K562 (cell line): ENCODE results near the gene ZBTB26. TPM values are rescaled to one million over a fixed set of nuclear protein-coding genes. Genes with fewer than 3 reads are reported as not detected.
"Not testable (repeated sequence)": the region's sequence is repeated elsewhere in the genome, so short reads cannot be mapped to it uniquely, and the experiment has no call there.

Experiments used
- ATAC-seq: fragments of 200-7000 bp; cut with Tn5 transposase; 3 replicates; pipeline ENCODE4 v1.9.1; 2020; ENCODE audit warnings: moderate library complexity
- BruUV-seq: library from RNA; stranded (reverse); fragments of 400-500 nt; replicated peaks from 2 replicates; lab custom pipeline; 2021; lab: Mats Ljungman, UMichigan
- CTCF ChIA-PET: fragments of 300-600 bp; formaldehyde crosslinking; extraction: SDS; loops from one replicate; lab custom pipeline; 2021; ENCODE audit warnings: low intra/inter-chr PET ratio; lab: Yijun Ruan, JAX
- POLR2A ChIA-PET: fragments of 300-600, 350-650 bp; sonication (Branson Sonifier 250); formaldehyde crosslinking; extraction: SDS; loops from one replicate; lab custom pipeline; 2021; ENCODE audit warnings: antibody characterized with exemption, inconsistent platforms; lab: Yijun Ruan, JAX
- DNase-seq, 4 experiments: peaks; one replicate each; pipeline versions ENCODE4 v3.0.0 to v3.0.0-alpha.2; 2011 to 2018; ENCODE audit warnings: low spot score in 3 of 4, mixed read lengths in 3 of 4; ENCODE audit errors: extremely low read depth in 1 of 4
- FAIRE-seq: peaks from 2 replicates; lab custom pipeline; 2011; peaks lifted over from hg19 to GRCh38; lab: Jason Lieb, UNC
- H2AFZ ChIP-seq: 2 replicates; pipeline ENCODE4 v1.6.0; 2011; ENCODE audit warnings: low read depth, low read length, control low read depth, inconsistent platforms
- H3K27ac ChIP-seq: fragments of 200-600 bp; 3 replicates; pipeline ENCODE4 v1.8.0; 2011; ENCODE audit warnings: low read depth, mild to moderate bottlenecking, control low read depth, inconsistent platforms, low read length, moderate library complexity, mixed read lengths; ENCODE audit errors: extremely low read depth
- H3K27me3 ChIP-seq, 2 experiments: fragments of 300-600 bp in 1 of 2; 2 replicates in 1 of 2; 3 replicates in 1 of 2; pipeline versions ENCODE4 v1.6.0 to v1.8.0; 2011; ENCODE audit warnings: inconsistent platforms in 2 of 2, low read length in 2 of 2, mild to moderate bottlenecking in 1 of 2, mixed read lengths in 1 of 2, moderate library complexity in 1 of 2; ENCODE audit not compliant: control insufficient read depth in 2 of 2, insufficient read depth in 2 of 2
- H3K36me3 ChIP-seq: fragments of 300-600 bp; 3 replicates; pipeline ENCODE4 v1.8.0; 2011; ENCODE audit warnings: mild to moderate bottlenecking, low read length, inconsistent platforms; ENCODE audit not compliant: control insufficient read depth, insufficient read depth
- H3K4me1 ChIP-seq, 2 experiments: fragments of 200-600 bp in 1 of 2; replicated peaks in 1 of 2; 2 replicates in 1 of 2; 3 replicates in 1 of 2; pipeline versions ENCODE4 v1.5.1 to v1.8.0; 2011; ENCODE audit warnings: inconsistent platforms in 2 of 2, low read length in 2 of 2, mild to moderate bottlenecking in 1 of 2, mixed read lengths in 1 of 2, moderate library complexity in 1 of 2; ENCODE audit not compliant: control insufficient read depth in 2 of 2, insufficient read depth in 2 of 2
- H3K4me2 ChIP-seq: 2 replicates; pipeline ENCODE4 v1.6.1; 2011; ENCODE audit warnings: low read length, control low read depth, inconsistent platforms, mixed read lengths; ENCODE audit not compliant: insufficient read depth
- H3K4me3 ChIP-seq: fragments of 200-600 bp; sonication (generic), shearing (Covaris generic); 2 replicates; pipeline ENCODE4 v1.5.1; 2016; ENCODE audit warnings: control low read depth, inconsistent platforms
- H3K79me2 ChIP-seq: fragments of 200-600 bp; 3 replicates; pipeline ENCODE4 v1.8.0; 2011; ENCODE audit warnings: low read length, inconsistent platforms; ENCODE audit not compliant: control insufficient read depth, insufficient read depth
- H3K9ac ChIP-seq, 2 experiments: 2 replicates each; pipeline versions ENCODE4 v1.6.0 to v1.6.1; 2011; ENCODE audit warnings: low read depth in 2 of 2, low read length in 2 of 2, control low read depth in 1 of 2, inconsistent platforms in 1 of 2, mild to moderate bottlenecking in 1 of 2, mixed read lengths in 1 of 2; ENCODE audit not compliant: insufficient read depth in 1 of 2
- H3K9me1 ChIP-seq: one replicate; pipeline ENCODE4 v1.6.0; 2011; ENCODE audit warnings: inconsistent platforms, mild to moderate bottlenecking, low read length, moderate library complexity; ENCODE audit not compliant: control insufficient read depth, insufficient read depth
- H3K9me3 ChIP-seq: replicated peaks from 2 replicates; pipeline ENCODE4 v1.5.1; 2011; ENCODE audit warnings: low read depth, low read length, inconsistent platforms; ENCODE audit not compliant: control insufficient read depth, insufficient read depth
- H4K20me1 ChIP-seq: replicated peaks from 2 replicates; pipeline ENCODE4 v1.6.1; 2011; ENCODE audit warnings: low read length, inconsistent platforms, mixed read lengths; ENCODE audit not compliant: control insufficient read depth, insufficient read depth
- SPI1 ChIP-seq: IDR thresholded peaks from 2 replicates; pipeline ENCODE4 v1.6.1; 2011; ENCODE audit warnings: low read depth, low read length, control low read depth, borderline replicate concordance
- ZNF239 ChIP-seq: fragments of 250-450 bp; sonication (Bioruptor Pico); IDR thresholded peaks from 2 replicates; pipeline ENCODE4 v1.4.0; 2020; ENCODE audit warnings: mild to moderate bottlenecking
- WGBS: fragments of 100-300 bp; shearing (Covaris generic); methylation state at CpG from one replicate; pipeline ENCODE4 v1.1.6; 2016; ENCODE audit warnings: low coverage, mixed read lengths; ENCODE audit not compliant: insufficient coverage; ENCODE audit errors: missing lambda C conversion rate; 5-methylcytosine and 5-hydroxymethylcytosine counted together
- in situ Hi-C: fragments of 300-500 bp; cut with MboI; formaldehyde crosslinking; loops from 4 replicates; pipeline ENCODE4 v1.15.0; 2018; ENCODE audit warnings: inconsistent platforms, mixed read lengths
- intact Hi-C: fragments of 100-400 bp; cut with micrococcal nuclease; formaldehyde crosslinking; loops from 2 replicates; pipeline ENCODE4 v1.14.2; 2022
- polyA plus RNA-seq, 8 experiments: library from polyadenylated mRNA; depleted of rRNA in 4 of 8; stranded (reverse) in 5 of 8; unstranded in 3 of 8; fragments of >200 nt; fragmentation: Nextera tagmentation in 2 of 8; fragmentation: Illumina TruSeq in 1 of 8; extraction: Ambion mirVana in 2 of 8; extraction: Trizol in 1 of 8; gene quantifications; 2 replicates each; pipeline versions ENCODE4 v1.2.1 to v1.2.3, GENCODE V29; 2011 to 2014; ENCODE audit warnings: inconsistent platforms in 1 of 8, missing spikeins in 1 of 8
- total RNA-seq, 7 experiments: library from RNA; depleted of rRNA in 6 of 7; stranded (reverse); fragments of >200 nt in 6 of 7; fragmentation: Illumina TruSeq in 2 of 7; extraction: Trizol in 2 of 7; gene quantifications; 2 replicates each; pipeline versions ENCODE4 v1.2.1 to v1.2.3, GENCODE V29; 2011 to 2021; ENCODE audit warnings: low replicate concordance in 1 of 7
- TF ChIP-seq, protein P1 (sequence below): sonication (generic); formaldehyde crosslinking; IDR thresholded peaks from 2 replicates; pipeline ENCODE4 v1.8.0; 2023; ENCODE audit warnings: missing genetic modification reagents, mild to moderate bottlenecking, borderline replicate concordance
- TF ChIP-seq, protein P2 (sequence below): fragments of 450-650 bp; IDR thresholded peaks from 2 replicates; pipeline ENCODE4 v1.6.1; 2018; ENCODE audit warnings: mild to moderate bottlenecking, low read depth; ENCODE audit not compliant: partially characterized antibody
- TF ChIP-seq, protein P3 (sequence below): sonication (generic); formaldehyde crosslinking; IDR thresholded peaks from 2 replicates; pipeline ENCODE4 v1.8.1; 2023; ENCODE audit warnings: mild to moderate bottlenecking, missing genetic modification reagents

The ZBTB26 gene
- total and polyA plus RNA-seq, 9 of the 15 experiments (the other 6 are each of a cell fraction or from before 2014, with no cell fraction given), result 2.4 to 20.7 (median 5.0) TPM

DNA sequence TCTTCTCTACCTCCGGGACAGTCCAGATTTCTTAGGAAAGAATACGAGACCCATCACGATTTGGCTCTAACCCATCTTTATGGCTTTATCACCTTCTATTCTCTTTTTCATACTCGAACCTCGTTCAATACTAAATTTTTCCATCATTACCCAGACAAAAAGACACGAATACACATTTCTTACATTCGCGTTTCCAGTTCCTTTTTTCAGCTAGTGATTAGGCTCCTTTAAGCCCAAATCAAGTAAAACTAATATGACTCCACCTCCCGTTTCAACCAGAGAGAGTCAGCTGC, 18.7 kb downstream of the ZBTB26 start:
- ChIA-PET POLR2A (interaction anchor here (0.8 to 1.9 kb wide), 8 partner anchors 8 to 77 kb away, joined by 3 to 14 read pairs (median 8); partner anchors contain the start of genes RABGAP1, RC3H2 and ZBTB26), CTCF (no interaction called here)
- intact Hi-C loops, result loop anchor here (5.0 kb wide), 1 partner anchor 80 kb away; no protein-coding TSS in a partner anchor
- Histone ChIP-seq H3K79me2 (peaks cover 37% of the 10 kb centered on the region), H2AFZ (peak overlapping the region; percentile 95), H3K4me1 (peaks cover 0 to 8% of the 10 kb centered on the region in 2 experiments; a peak in 1 of 5 replicates), H4K20me1 (no peaks in the 10 kb centered on the region), H3K36me3 (peaks cover 25% of the 10 kb centered on the region), H3K9ac (peak overlapping the region; percentile 85 to 94), H3K27me3 (no peaks in the 10 kb centered on the region), H3K4me2 (peak overlapping the region; percentile 92), H3K9me1 (no peaks in the 10 kb centered on the region), H3K4me3 (peak overlapping the region; percentile 73), H3K9me3 (no peaks in the 10 kb centered on the region), H3K27ac (peak overlapping the region; percentile 85)
- in situ Hi-C loops, result no loop called here
- FAIRE-seq (no peak), DNase-seq (no peak), ATAC-seq (no peak)
- TF ChIP-seq, protein P1, sequence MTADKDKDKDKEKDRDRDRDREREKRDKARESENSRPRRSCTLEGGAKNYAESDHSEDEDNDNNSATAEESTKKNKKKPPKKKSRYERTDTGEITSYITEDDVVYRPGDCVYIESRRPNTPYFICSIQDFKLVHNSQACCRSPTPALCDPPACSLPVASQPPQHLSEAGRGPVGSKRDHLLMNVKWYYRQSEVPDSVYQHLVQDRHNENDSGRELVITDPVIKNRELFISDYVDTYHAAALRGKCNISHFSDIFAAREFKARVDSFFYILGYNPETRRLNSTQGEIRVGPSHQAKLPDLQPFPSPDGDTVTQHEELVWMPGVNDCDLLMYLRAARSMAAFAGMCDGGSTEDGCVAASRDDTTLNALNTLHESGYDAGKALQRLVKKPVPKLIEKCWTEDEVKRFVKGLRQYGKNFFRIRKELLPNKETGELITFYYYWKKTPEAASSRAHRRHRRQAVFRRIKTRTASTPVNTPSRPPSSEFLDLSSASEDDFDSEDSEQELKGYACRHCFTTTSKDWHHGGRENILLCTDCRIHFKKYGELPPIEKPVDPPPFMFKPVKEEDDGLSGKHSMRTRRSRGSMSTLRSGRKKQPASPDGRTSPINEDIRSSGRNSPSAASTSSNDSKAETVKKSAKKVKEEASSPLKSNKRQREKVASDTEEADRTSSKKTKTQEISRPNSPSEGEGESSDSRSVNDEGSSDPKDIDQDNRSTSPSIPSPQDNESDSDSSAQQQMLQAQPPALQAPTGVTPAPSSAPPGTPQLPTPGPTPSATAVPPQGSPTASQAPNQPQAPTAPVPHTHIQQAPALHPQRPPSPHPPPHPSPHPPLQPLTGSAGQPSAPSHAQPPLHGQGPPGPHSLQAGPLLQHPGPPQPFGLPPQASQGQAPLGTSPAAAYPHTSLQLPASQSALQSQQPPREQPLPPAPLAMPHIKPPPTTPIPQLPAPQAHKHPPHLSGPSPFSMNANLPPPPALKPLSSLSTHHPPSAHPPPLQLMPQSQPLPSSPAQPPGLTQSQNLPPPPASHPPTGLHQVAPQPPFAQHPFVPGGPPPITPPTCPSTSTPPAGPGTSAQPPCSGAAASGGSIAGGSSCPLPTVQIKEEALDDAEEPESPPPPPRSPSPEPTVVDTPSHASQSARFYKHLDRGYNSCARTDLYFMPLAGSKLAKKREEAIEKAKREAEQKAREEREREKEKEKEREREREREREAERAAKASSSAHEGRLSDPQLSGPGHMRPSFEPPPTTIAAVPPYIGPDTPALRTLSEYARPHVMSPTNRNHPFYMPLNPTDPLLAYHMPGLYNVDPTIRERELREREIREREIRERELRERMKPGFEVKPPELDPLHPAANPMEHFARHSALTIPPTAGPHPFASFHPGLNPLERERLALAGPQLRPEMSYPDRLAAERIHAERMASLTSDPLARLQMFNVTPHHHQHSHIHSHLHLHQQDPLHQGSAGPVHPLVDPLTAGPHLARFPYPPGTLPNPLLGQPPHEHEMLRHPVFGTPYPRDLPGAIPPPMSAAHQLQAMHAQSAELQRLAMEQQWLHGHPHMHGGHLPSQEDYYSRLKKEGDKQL (CRISPR knock-in tag), result peak; percentile 67; the same call in 1 of the 2 replicates
- TF ChIP-seq SPI1 (peak; percentile 42; the same call in 1 of the 2 replicates), ZNF239 (CRISPR knock-in tag) (no peak)
- TF ChIP-seq, protein P2, sequence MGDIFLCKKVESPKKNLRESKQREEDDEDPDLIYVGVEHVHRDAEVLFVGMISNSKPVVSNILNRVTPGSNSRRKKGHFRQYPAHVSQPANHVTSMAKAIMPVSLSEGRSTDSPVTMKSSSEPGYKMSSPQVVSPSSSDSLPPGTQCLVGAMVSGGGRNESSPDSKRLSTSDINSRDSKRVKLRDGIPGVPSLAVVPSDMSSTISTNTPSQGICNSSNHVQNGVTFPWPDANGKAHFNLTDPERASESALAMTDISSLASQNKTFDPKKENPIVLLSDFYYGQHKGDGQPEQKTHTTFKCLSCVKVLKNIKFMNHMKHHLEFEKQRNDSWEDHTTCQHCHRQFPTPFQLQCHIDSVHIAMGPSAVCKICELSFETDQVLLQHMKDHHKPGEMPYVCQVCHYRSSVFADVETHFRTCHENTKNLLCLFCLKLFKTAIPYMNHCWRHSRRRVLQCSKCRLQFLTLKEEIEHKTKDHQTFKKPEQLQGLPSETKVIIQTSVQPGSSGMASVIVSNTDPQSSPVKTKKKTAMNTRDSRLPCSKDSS, result peak; percentile 6
- TF ChIP-seq, protein P3, sequence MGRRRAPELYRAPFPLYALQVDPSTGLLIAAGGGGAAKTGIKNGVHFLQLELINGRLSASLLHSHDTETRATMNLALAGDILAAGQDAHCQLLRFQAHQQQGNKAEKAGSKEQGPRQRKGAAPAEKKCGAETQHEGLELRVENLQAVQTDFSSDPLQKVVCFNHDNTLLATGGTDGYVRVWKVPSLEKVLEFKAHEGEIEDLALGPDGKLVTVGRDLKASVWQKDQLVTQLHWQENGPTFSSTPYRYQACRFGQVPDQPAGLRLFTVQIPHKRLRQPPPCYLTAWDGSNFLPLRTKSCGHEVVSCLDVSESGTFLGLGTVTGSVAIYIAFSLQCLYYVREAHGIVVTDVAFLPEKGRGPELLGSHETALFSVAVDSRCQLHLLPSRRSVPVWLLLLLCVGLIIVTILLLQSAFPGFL (CRISPR knock-in tag), result 0 out of 2 replicates have a peak, but pooled peaks have one; percentile 56
- 2% methylated on average over 9 of the region's 9 CpGs for WGBS
- no TSS peak for BruUV-seq

DNA sequence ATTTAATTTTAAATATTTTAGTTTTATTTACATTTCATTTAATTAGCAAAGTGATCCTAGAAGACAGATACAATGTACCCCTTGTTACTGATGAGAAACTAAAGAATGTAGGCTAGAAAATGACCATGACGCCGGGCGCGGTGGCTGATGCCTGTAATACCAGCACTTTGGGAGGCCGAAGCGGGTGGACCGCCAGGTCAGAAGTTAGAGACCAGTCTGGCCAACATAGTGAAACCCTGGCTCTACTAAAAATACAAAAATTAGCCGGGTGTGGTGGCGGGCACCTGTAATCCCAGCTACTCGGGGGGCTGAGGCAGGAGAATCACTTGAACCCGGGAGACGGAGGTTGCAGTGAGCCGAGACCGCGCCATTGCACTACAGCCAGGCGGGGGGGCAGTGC, 25.2 kb downstream of the ZBTB26 start:
- 86% methylated on average over 12 of the region's 16 CpGs for WGBS
- H3K4me1 ChIP-seq, H3K27ac ChIP-seq, H3K9me3 ChIP-seq, ATAC-seq, BruUV-seq, FAIRE-seq, H3K9me1 ChIP-seq, H3K27me3 ChIP-seq, CTCF ChIA-PET, H4K20me1 ChIP-seq, H2AFZ ChIP-seq, H3K9ac ChIP-seq, DNase-seq, H3K4me3 ChIP-seq, H3K4me2 ChIP-seq, POLR2A ChIA-PET, intact Hi-C loops, in situ Hi-C loops: not testable (repeated sequence)
- Histone ChIP-seq H3K36me3 (peaks cover 19% of the 10 kb centered on the region), H3K79me2 (peaks cover 50% of the 10 kb centered on the region)
